Measurements from ENCODE around the gene CRMP1. TPM values are rescaled to one million over a fixed set of nuclear protein-coding genes. Genes with fewer than 3 reads are reported as not detected.

Gene CRMP1
- total and polyA plus RNA-seq, 2 of the 8 experiments (the other 6 are each of a cell fraction or from before 2014, with no cell fraction given), result 120 to 131 TPM

DNA sequence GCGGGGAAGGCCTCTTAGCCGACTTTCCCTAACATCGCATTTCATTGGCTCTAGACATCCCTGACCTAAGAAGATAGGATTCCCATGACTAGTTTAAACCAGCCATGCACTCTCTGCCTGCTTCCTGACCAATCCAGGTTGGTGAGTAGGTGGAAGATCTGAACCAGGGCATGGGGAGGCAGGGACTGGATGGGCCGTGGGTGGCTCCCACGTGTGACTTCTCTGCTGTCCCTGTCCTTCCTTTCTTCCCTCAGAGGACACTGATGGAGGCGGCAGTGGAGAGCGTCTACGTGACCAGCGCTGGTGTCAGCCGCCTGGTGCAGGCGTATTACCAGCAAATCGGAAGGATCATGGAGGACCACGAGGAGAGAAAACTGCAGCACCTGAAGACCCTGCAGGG lies 91.2 kb downstream of the CRMP1 start:
- Histone ChIP-seq H2AFZ (ENCODE audit: low read length) (no peak overlapping the region), H3K4me1 (replicated peaks in 1 of 4; ENCODE audit: control insufficient read depth in 3 of 4, insufficient read depth in 4 of 4, low read length in 3 of 4) (no peaks in the 10 kb centered on the region), H3K9me3 (ENCODE audit: insufficient read depth in 2 of 2, low read depth in 1 of 2, low read length in 1 of 2) (no peaks in the 10 kb centered on the region), H3K4ac (replicated peaks; ENCODE audit: insufficient read length, low read depth, low read length) (no peak overlapping the region), H3K27me3 (replicated peaks in 1 of 4; ENCODE audit: control insufficient read depth in 3 of 4, extremely low read depth in 1 of 4, insufficient read depth in 3 of 4, low read length in 3 of 4) (no peaks in the 10 kb centered on the region), H3K27ac (ENCODE audit: low read depth, low read length) (no peak overlapping the region), H4K91ac (replicated peaks; ENCODE audit: insufficient read length, low read length) (no peak overlapping the region), H3K79me1 (ENCODE audit: low read depth, low read length) (no peaks in the 10 kb centered on the region), H3K18ac (ENCODE audit: extremely low read depth, low read length) (no peak overlapping the region), H2AK5ac (ENCODE audit: low read depth, low read length) (no peak overlapping the region), H3K23ac (ENCODE audit: insufficient read length) (no peak overlapping the region), H4K20me1 (replicated peaks in 1 of 2; ENCODE audit: control insufficient read depth in 1 of 2, insufficient read depth in 2 of 2, low read length in 2 of 2) (peaks cover 0 to 6% of the 10 kb centered on the region in 2 experiments), H3K4me3 (ENCODE audit: extremely low read depth in 1 of 4, insufficient read depth in 2 of 4, low read depth in 3 of 4, low read length in 4 of 4) (no peak overlapping the region), H3K56ac (replicated peaks; ENCODE audit: insufficient read length, low read depth, low read length) (no peak overlapping the region), H3K9ac (replicated peaks in 1 of 4; ENCODE audit: extremely low read depth in 1 of 4, low read depth in 3 of 4, low read length in 3 of 4) (no peak overlapping the region), H2BK120ac (replicated peaks; ENCODE audit: low read depth, low read length) (no peak overlapping the region), H4K8ac (ENCODE audit: extremely low read depth, insufficient read depth, low read length) (no peak overlapping the region), H3K79me2 (ENCODE audit: control insufficient read depth in 1 of 2, insufficient read depth in 2 of 2, low read length in 2 of 2) (no peaks in the 10 kb centered on the region), H2BK15ac (ENCODE audit: low read length) (no peak overlapping the region), H2BK5ac (ENCODE audit: low read depth, low read length) (no peak overlapping the region), H2BK12ac (ENCODE audit: low read depth, low read length) (no peak overlapping the region), H3K4me2 (ENCODE audit: insufficient read depth in 1 of 2, low read depth in 2 of 2, low read length in 2 of 2) (no peak overlapping the region), H3K23me2 (ENCODE audit: low read depth, low read length) (no peaks in the 10 kb centered on the region), H3K36me3 (ENCODE audit: control insufficient read depth in 2 of 4, insufficient read depth in 4 of 4, low read length in 3 of 4) (peaks cover 0 to 3% (median 0%) of the 10 kb centered on the region in 4 experiments; a peak in 2 of 8 replicates), H4K5ac (ENCODE audit: insufficient read length, low read depth, low read length) (no peak overlapping the region), H2BK20ac (ENCODE audit: low read length) (no peak overlapping the region), H3K14ac (ENCODE audit: insufficient read length) (no peak overlapping the region)
- TF ChIP-seq RFX5 (IDR thresholded peaks at IDR 0.05; ENCODE audit: borderline replicate concordance, low read depth, low read length), result no peak
- TF ChIP-seq, protein P1, sequence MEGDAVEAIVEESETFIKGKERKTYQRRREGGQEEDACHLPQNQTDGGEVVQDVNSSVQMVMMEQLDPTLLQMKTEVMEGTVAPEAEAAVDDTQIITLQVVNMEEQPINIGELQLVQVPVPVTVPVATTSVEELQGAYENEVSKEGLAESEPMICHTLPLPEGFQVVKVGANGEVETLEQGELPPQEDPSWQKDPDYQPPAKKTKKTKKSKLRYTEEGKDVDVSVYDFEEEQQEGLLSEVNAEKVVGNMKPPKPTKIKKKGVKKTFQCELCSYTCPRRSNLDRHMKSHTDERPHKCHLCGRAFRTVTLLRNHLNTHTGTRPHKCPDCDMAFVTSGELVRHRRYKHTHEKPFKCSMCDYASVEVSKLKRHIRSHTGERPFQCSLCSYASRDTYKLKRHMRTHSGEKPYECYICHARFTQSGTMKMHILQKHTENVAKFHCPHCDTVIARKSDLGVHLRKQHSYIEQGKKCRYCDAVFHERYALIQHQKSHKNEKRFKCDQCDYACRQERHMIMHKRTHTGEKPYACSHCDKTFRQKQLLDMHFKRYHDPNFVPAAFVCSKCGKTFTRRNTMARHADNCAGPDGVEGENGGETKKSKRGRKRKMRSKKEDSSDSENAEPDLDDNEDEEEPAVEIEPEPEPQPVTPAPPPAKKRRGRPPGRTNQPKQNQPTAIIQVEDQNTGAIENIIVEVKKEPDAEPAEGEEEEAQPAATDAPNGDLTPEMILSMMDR (IDR thresholded peaks at IDR 0.05; ENCODE audit: control extremely low read depth in 1 of 3, insufficient read depth in 1 of 3, low read depth in 1 of 3, low read length in 3 of 3), result no peak
- no peak for TF ChIP-seq JUND (IDR thresholded peaks at IDR 0.05; ENCODE audit: low read length)
- no peak for TF ChIP-seq NRF1 (IDR thresholded peaks at IDR 0.05; ENCODE audit: low read depth, low read length)
- no peak for TF ChIP-seq HDAC2 (IDR thresholded peaks at IDR 0.05; ENCODE audit: borderline replicate concordance in 1 of 2, low read depth in 2 of 2, low read length in 2 of 2)
- no peak for TF ChIP-seq SP1 (IDR thresholded peaks at IDR 0.05; ENCODE audit: low read depth, low read length)
- FAIRE-seq, result no peak
- CTCF ChIA-PET (ENCODE audit: partially characterized antibody), result no interaction called here
- WGBS, 2 experiments (ENCODE audit: extremely low coverage in 1 of 2, insufficient coverage in 1 of 2, insufficient read length in 1 of 2, insufficient replicate concordance in 2 of 2, low coverage in 1 of 2, low lambda C conversion rate in 2 of 2, missing lambda C conversion rate in 1 of 2), result 89% methylated on average over 11 of the region's 13 CpGs; no CpG with 5 or more reads in 1 of the 2 experiments
- POLR2A ChIA-PET (ENCODE audit: partially characterized antibody), result no interaction called here
- no peak for DNase-seq (ENCODE audit: low read depth in 1 of 2, low spot score in 2 of 2)

All from H1 (cell line).